Skin epidermis (tissue), 12 donors: ENCODE results near the gene SHC2.

Experiments used
- H3K27ac ChIP-seq, 21 experiments: fragments of 200-600 bp; sonication (generic) in 11 of 21; one replicate each; pipeline ENCODE4 v1.5.0; 2020; ENCODE audit warnings: mild to moderate bottlenecking in 3 of 21, inconsistent platforms in 2 of 21, moderate library complexity in 2 of 21
- H3K4me3 ChIP-seq, 7 experiments: fragments of 200-600 bp; sonication (generic) in 2 of 7; one replicate each; pipeline ENCODE4 v1.5.0; 2020; ENCODE audit warnings: inconsistent platforms in 2 of 7, mild to moderate bottlenecking in 2 of 7, moderate library complexity in 1 of 7

SHC2 gene

DNA sequence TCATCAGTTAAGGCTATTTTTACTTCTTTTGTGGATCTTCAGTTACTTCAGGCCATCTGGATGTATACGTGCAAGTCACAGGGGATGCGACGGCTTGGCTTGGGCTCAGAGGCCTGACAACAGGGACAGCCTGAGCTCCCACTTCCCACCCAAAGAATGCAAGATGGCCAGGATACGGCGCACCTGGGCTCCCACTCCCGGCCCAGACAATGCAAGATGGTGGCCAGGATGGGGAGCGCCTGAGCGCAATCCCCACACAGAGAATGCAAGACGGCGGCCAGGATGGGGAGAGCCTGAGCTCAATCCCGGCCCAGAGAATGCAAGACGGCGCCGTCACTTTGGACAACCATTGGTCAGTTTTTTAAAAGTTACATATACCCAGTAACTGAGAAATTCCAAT lies 91.0 kb downstream of the SHC2 start:
- Histone ChIP-seq H3K27ac (no peak overlapping the region), H3K4me3 (no peak overlapping the region)

DNA sequence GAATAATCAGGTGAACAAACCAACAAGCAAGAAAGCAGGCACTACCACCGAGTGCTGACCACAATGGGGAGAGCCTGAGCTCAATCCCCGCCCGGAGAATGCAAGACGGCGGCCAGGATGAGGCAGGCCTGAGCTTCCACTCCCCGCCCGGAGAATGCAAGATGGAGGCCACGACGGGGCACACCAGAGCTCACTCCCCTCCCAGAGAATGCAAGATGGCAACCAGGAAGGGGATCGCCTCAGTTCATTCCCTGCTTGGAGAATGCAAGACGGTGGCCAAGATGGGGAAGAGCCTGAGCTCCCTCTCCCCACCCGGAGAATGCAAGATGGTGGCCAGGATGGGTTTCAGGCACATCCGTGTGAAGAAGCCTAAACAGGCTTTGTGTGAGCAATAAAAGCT lies 91.6 kb downstream of the SHC2 start:
- Histone ChIP-seq H3K4me3 (no peak overlapping the region), H3K27ac (no peak overlapping the region)

DNA sequence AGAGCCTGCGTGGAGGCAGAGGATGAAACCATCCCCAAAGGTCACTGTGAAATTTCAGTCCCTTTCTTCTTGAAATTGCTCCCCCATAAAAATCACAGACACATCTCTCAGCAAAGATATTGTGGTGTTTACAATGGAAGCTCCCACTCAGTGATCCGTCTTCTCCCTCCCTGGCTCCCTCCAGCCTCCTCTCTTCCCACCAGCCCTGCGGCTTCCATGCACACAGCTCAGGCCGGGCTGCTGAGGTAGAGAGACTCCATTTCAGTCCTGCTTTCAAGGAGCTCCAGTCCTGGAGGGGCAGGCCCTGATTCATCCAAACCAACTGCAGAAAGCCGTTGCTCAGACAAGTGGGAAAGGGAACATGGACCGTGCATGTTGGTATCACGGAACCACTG lies 92.2 kb downstream of the SHC2 start:
- H3K27ac ChIP-seq: no peak overlapping the region
- H3K4me3 ChIP-seq: no peak overlapping the region

DNA sequence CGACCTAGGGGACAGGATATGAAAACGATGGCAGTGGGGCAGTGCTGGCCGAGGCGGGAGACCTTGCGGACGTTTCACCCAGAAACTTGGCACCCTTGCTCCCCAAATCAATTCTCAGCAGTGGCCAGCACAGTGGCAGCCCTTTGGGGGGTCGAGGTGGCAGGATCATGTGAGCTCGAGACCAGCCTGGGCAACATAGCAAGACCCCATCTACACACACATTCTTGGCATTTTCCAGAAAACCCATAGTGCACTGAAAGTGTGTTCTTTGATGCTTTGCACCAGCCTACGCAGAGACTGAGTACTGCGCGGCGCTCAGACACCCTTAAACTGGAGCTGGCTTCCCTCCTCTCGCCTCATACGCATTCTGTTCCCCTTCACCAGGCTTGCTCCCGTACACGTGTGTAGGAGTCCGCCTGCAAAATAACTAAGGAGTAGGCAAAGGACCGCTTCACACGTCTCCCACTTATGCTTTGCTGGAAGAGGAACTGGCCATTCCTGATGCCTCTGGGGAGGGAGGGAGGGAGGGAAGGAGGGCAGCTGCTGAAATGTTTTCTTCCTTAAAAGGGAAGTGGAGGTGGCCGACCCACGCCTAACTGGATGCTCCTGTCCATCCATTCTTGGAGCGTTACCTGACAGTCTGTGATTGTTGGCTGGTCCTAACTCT lies 92.7 kb downstream of the SHC2 start:
- no peak overlapping the region for H3K27ac ChIP-seq
- no peak overlapping the region for H3K4me3 ChIP-seq

DNA sequence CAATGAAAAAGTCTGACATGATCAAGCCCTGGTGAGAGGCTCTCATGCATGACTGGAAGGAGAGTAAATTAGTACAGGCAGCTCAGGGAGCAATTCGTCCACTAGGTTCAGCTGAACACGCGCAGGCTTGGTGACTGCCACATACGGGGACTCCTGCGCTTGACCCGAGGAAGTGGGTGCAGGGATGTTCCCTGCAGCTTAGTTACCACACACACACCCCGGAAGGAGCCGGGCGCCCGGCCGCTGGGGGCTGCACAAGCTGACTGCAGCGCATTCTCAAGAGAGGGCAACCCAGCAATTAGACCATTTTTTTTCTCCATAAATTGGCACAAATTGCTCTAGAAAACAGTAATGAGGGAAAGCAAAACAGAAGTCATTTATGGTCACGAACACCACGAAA lies 93.3 kb downstream of the SHC2 start:
- no peak overlapping the region for H3K27ac ChIP-seq
- H3K4me3 ChIP-seq: no peak overlapping the region

DNA sequence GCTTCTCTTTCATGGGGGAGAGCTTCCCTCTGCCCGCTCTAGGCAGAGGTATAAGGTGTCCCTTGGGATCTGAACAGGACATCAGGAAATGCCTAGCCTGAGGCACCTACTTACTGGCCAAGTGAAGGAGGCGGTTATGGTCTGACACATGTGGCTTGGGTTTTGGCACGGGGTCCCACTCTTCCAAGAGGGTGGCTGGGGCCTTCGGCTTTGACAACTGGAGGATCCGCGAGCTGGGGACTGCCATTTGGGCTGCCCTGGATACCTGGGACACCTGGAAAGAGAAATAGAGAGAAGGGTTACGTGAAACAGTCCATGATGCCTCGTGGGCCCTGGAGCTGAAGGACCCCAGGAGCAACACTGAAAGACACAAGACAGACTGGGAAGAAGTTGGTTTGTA lies 93.9 kb downstream of the SHC2 start:
- Histone ChIP-seq H3K27ac (no peak overlapping the region), H3K4me3 (no peak overlapping the region)
